GM21526 (cell line): ENCODE results near the gene PRXL2C.
"Not testable (repeated sequence)": the region's sequence is repeated elsewhere in the genome, so short reads cannot be mapped to it uniquely, and the experiment has no call there.

Experiments
- ATAC-seq: cut with Tn5 transposase; IDR thresholded peaks from one replicate; pipeline ENCODE4 v1.9.1; 2021; ENCODE audit warnings: moderate library complexity; ENCODE audit not compliant: unreplicated experiment, low FRiP score

Gene PRXL2C

GRCh38 chr9:96651626-96652025, 3.5 kb downstream of the PRXL2C start:
- ATAC-seq: no peak

- no peak for ATAC-seq
These were observed 5.3 kb downstream of the PRXL2C start for GRCh38 chr9:96649620-96650324.

GRCh38 chr9:96646081-96646991, 8.8 kb downstream of the PRXL2C start:
- no peak for ATAC-seq

GRCh38 chr9:96644137-96644536, 11.0 kb downstream of the PRXL2C start:
- no peak for ATAC-seq

- ATAC-seq: no peak
These were observed 13.6 kb downstream of the PRXL2C start for GRCh38 chr9:96641514-96641913.

GRCh38 chr9:96638606-96639364, 16.3 kb downstream of the PRXL2C start:
- no peak for ATAC-seq

- ATAC-seq: no peak
These were observed 18.7 kb downstream of the PRXL2C start for GRCh38 chr9:96636368-96636767.

GRCh38 chr9:96633579-96633978, 21.5 kb downstream of the PRXL2C start:
- not testable (repeated sequence) for ATAC-seq

- no peak for ATAC-seq
These were observed 28.2 kb downstream of the PRXL2C start for GRCh38 chr9:96626912-96627311.

GRCh38 chr9:96621618-96622017, 33.5 kb downstream of the PRXL2C start:
- no peak for ATAC-seq

- no peak for ATAC-seq
These were observed 34.3 kb downstream of the PRXL2C start for GRCh38 chr9:96620832-96621269.

- no peak for ATAC-seq
These were observed 35.0 kb downstream of the PRXL2C start for GRCh38 chr9:96620181-96620514.

GRCh38 chr9:96619491-96620180, 35.5 kb downstream of the PRXL2C start, which contains the start of gene CDC14B:
CDC14B (minus strand) TSS chr9:96619843; CDS start chr9:96619378, 465 bp downstream.
- ATAC-seq: peak; percentile 63

- ATAC-seq: no peak
These were observed 36.0 kb downstream of the PRXL2C start for GRCh38 chr9:96619124-96619465.

- ATAC-seq: no peak
These were observed 36.7 kb downstream of the PRXL2C start for GRCh38 chr9:96618209-96619123.

GRCh38 chr9:96617439-96618185, 37.5 kb downstream of the PRXL2C start:
- no peak for ATAC-seq

- no peak for ATAC-seq
These were observed 38.2 kb downstream of the PRXL2C start for GRCh38 chr9:96616817-96617438.

- no peak for ATAC-seq
These were observed 39.7 kb downstream of the PRXL2C start for GRCh38 chr9:96615411-96615810.
